A673 (cell line): ENCODE measurements around the gene ASB1.

ENCODE experiments used
- CTCF ChIP-seq: fragments of 300-800, 200-600 bp; sonication (generic); conservative IDR thresholded peaks from 2 replicates; pipeline ENCODE4 v1.5.1; 2017; ENCODE audit warnings: low read depth, mild to moderate bottlenecking, antibody characterized with exemption, low read length, moderate library complexity, mixed read lengths
- EZH2 ChIP-seq: fragments of 200-600 bp; sonication (generic); IDR thresholded peaks from 2 replicates; pipeline ENCODE4 v1.6.1; 2017; ENCODE audit warnings: borderline replicate concordance, low read depth, mild to moderate bottlenecking, mixed read lengths, antibody characterized with exemption, low read length; ENCODE audit not compliant: poor library complexity, severe bottlenecking

DNA sequence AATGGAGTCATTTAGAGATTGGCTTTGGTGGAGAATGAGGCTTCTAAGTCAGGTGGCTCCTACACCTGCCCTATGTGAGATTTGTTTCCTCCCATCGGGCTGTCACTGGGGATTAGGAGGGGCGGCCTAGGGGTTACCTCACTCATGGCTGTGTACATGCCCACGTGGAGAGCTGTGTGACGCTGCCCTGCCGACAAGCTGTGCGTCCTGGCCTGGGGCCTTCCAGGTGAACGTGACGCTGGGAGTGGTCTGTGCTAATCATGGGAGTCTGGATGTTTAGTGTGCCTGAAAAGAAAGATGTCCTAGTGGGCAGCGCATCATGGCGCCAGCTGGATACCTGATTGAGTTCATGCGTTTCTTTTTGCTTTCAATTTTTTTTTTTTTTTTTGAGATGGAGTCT, 14.0 kb downstream of the ASB1 start:
- TF ChIP-seq EZH2 (no peak), CTCF (no peak)
